K562 (cell line): ENCODE results near the gene TIAM1.

Experiments
- BMI1 ChIP-seq: fragments of 150-350 bp; IDR thresholded peaks from 2 replicates; pipeline ENCODE4 v1.6.1; 2014; ENCODE audit warnings: low read length
- GABPA ChIP-seq: fragments of 200-800 bp; sonication (Bioruptor generic); conservative IDR thresholded peaks from 2 replicates; pipeline ENCODE4 v1.6.1; 2016; ENCODE audit warnings: low read depth, missing genetic modification characterization, missing compliant biosample characterization
- GABPB1 ChIP-seq: sonication (generic); formaldehyde crosslinking; IDR thresholded peaks from 2 replicates; pipeline ENCODE4 v1.8.0; 2022; ENCODE audit warnings: mild to moderate bottlenecking, missing genetic modification reagents
- ZFX ChIP-seq: sonication (generic); formaldehyde crosslinking; IDR thresholded peaks from 2 replicates; pipeline ENCODE4 v1.8.0; 2022; ENCODE audit warnings: mild to moderate bottlenecking, missing genetic modification reagents, moderate library complexity

DNA sequence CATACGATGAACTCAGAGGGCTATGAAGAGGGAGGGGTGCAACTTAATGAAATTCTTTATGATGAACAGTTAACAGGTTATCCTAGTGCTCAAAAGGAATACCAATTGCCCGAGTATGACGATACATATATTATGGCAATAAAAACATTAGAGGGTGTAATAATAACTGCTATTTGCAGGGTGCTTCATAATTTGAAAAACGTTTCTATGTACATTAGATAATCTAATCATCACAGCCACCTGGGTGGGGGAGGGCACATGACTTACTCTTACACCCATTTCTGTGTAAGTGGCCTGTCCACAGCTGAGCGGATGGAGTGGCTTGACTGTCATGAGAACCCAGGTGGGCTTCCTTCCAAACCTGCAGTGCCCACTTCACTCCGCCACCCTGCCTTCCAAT, 46.3 kb downstream of the TIAM1 start:
- TF ChIP-seq BMI1 (no peak), GABPB1 (CRISPR knock-in tag) (no peak), ZFX (CRISPR knock-in tag) (no peak), GABPA (tag) (no peak)
